ENCODE results near the gene SCN8A. TPM values are rescaled to one million over a fixed set of nuclear protein-coding genes. Genes with fewer than 3 reads are reported as not detected.

The SCN8A gene
- total RNA-seq, 1 experiment from 2014 or later = 5.4 TPM

- Histone ChIP-seq H3K36me3 (ENCODE audit: insufficient read depth, low read length, poor library complexity, severe bottlenecking) (no peaks in the 10 kb centered on the region), H3K27ac (ENCODE audit: low read depth, low read length, poor library complexity, severe bottlenecking) (peak overlapping the region; percentile 39), H3K9me3 (ENCODE audit: low read depth, low read length, poor library complexity, severe bottlenecking) (no peaks in the 10 kb centered on the region), H3K4me1 (ENCODE audit: insufficient read depth, low read length, poor library complexity, severe bottlenecking) (peaks cover 38% of the 10 kb centered on the region), H3K27me3 (replicated peaks; ENCODE audit: insufficient read depth, low read depth, low read length, poor library complexity) (no peaks in the 10 kb centered on the region), H3K4me3 (ENCODE audit: low read depth, low read length, poor library complexity, severe bottlenecking) (no peak overlapping the region)
- DNase-seq (ENCODE audit: low spot score) = peak; percentile 7
- ChIA-PET CTCF (no interaction called here), POLR2A (ENCODE audit: low non-redundant PET) (no interaction called here)
- no peak for TF ChIP-seq EZH2 (IDR thresholded peaks at IDR 0.05; ENCODE audit: borderline replicate concordance, low read depth, low read length, poor library complexity, severe bottlenecking)
- TF ChIP-seq, protein P1, sequence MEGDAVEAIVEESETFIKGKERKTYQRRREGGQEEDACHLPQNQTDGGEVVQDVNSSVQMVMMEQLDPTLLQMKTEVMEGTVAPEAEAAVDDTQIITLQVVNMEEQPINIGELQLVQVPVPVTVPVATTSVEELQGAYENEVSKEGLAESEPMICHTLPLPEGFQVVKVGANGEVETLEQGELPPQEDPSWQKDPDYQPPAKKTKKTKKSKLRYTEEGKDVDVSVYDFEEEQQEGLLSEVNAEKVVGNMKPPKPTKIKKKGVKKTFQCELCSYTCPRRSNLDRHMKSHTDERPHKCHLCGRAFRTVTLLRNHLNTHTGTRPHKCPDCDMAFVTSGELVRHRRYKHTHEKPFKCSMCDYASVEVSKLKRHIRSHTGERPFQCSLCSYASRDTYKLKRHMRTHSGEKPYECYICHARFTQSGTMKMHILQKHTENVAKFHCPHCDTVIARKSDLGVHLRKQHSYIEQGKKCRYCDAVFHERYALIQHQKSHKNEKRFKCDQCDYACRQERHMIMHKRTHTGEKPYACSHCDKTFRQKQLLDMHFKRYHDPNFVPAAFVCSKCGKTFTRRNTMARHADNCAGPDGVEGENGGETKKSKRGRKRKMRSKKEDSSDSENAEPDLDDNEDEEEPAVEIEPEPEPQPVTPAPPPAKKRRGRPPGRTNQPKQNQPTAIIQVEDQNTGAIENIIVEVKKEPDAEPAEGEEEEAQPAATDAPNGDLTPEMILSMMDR (conservative IDR thresholded peaks at IDR 0.05; ENCODE audit: low read depth, low read length) = no peak
- intact Hi-C loops (cut with micrococcal nuclease; ENCODE audit: unreplicated experiment) = no loop called here
- no TSS peak for BruUV-seq (replicated peaks)
These were observed 92.8 kb downstream of the SCN8A start for GRCh38 chr12:51683763-51684357.

DNA sequence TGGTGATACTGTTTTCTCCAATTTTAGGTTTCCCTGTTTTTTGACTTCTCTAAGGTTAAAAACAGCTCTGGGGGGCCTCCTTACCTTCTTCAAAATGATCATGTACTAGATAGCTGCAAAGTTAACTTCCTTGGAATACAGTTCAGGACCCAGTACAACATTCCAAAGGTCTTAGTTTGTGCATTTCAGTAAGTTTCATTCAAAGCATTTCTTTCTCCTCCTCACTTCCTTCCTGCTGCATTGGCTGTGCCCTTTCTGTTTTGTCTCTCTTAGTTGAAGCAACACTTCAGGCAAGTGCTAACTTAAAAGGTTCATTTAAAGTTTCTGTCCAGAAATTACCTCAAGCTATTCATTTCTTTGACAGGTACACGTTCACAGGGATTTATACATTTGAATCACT is 95.7 kb downstream of the SCN8A start:
- Histone ChIP-seq H3K4me3 (ENCODE audit: low read depth, low read length, poor library complexity, severe bottlenecking) (no peak overlapping the region), H3K27ac (ENCODE audit: low read depth, low read length, poor library complexity, severe bottlenecking) (peak overlapping the region; percentile 49), H3K27me3 (replicated peaks; ENCODE audit: insufficient read depth, low read depth, low read length, poor library complexity) (no peaks in the 10 kb centered on the region), H3K4me1 (ENCODE audit: insufficient read depth, low read length, poor library complexity, severe bottlenecking) (peaks cover 38% of the 10 kb centered on the region), H3K36me3 (ENCODE audit: insufficient read depth, low read length, poor library complexity, severe bottlenecking) (no peaks in the 10 kb centered on the region), H3K9me3 (ENCODE audit: low read depth, low read length, poor library complexity, severe bottlenecking) (no peaks in the 10 kb centered on the region)
- BruUV-seq (replicated peaks) = no TSS peak
- ChIA-PET POLR2A (ENCODE audit: low non-redundant PET) (no interaction called here), CTCF (interaction anchor here (0.5 kb wide), 1 partner anchor 881 kb away, joined by 7 read pairs; no protein-coding TSS in a partner anchor)
- TF ChIP-seq EZH2 (IDR thresholded peaks at IDR 0.05; ENCODE audit: borderline replicate concordance, low read depth, low read length, poor library complexity, severe bottlenecking) = no peak
- TF ChIP-seq, protein P1 (conservative IDR thresholded peaks at IDR 0.05; ENCODE audit: low read depth, low read length) = no peak
- peak; percentile 4 for DNase-seq (ENCODE audit: low spot score)
- intact Hi-C loops (cut with micrococcal nuclease; ENCODE audit: unreplicated experiment) = no loop called here

GRCh38 chr12:51687177-51687576 is 96.1 kb downstream of the SCN8A start:
- TF ChIP-seq, protein P1 (conservative IDR thresholded peaks at IDR 0.05; ENCODE audit: low read depth, low read length) = 0 out of 2 replicates have a peak, but pooled peaks have one; percentile 11
- TF ChIP-seq EZH2 (IDR thresholded peaks at IDR 0.05; ENCODE audit: borderline replicate concordance, low read depth, low read length, poor library complexity, severe bottlenecking) = no peak
- Histone ChIP-seq H3K27ac (ENCODE audit: low read depth, low read length, poor library complexity, severe bottlenecking) (peak overlapping the region; percentile 49), H3K4me3 (ENCODE audit: low read depth, low read length, poor library complexity, severe bottlenecking) (no peak overlapping the region), H3K36me3 (ENCODE audit: insufficient read depth, low read length, poor library complexity, severe bottlenecking) (no peaks in the 10 kb centered on the region), H3K27me3 (replicated peaks; ENCODE audit: insufficient read depth, low read depth, low read length, poor library complexity) (no peaks in the 10 kb centered on the region), H3K4me1 (ENCODE audit: insufficient read depth, low read length, poor library complexity, severe bottlenecking) (peaks cover 38% of the 10 kb centered on the region), H3K9me3 (ENCODE audit: low read depth, low read length, poor library complexity, severe bottlenecking) (no peaks in the 10 kb centered on the region)
- POLR2A ChIA-PET (ENCODE audit: low non-redundant PET) = no interaction called here
- no TSS peak for BruUV-seq (replicated peaks)
- peak; percentile 30 for DNase-seq (ENCODE audit: low spot score)
- CTCF ChIA-PET = interaction anchor here (0.5 to 0.6 kb wide), 2 partner anchors 378 to 881 kb away, joined by 3 to 7 read pairs; no protein-coding TSS in a partner anchor
- intact Hi-C loops (cut with micrococcal nuclease; ENCODE audit: unreplicated experiment) = no loop called here

All from A673 (cell line).